Heart left ventricle (tissue), 16 donors: ENCODE measurements around the gene NABP2. TPM values are rescaled to one million over a fixed set of nuclear protein-coding genes. Genes with fewer than 3 reads are reported as not detected.
A peak's percentile ranks its signal among the peaks of the same experiment; 100 is the strongest.

ENCODE experiments used
- ATAC-seq, 4 donors: fragments of 200-7000 bp; cut with Tn5 transposase; one replicate each; pipeline ENCODE4 v1.9.1; 2020 to 2022; ENCODE audit warnings: moderate library complexity in 4 of 4, mild to moderate bottlenecking in 3 of 4, moderate number of reproducible peaks in 1 of 4
- DNase-seq, 5 donors: peaks; one replicate each; pipeline ENCODE4 v3.0.0-alpha.2; 2020
- H3K27ac ChIP-seq, 12 donors: fragments of 200-600 bp; sonication (generic) in 4 of 12; one replicate each; pipeline versions ENCODE4 v1.5.0 to v1.8.0; 2016 to 2022; ENCODE audit warnings: mild to moderate bottlenecking in 2 of 12
- H3K27me3 ChIP-seq, 9 donors: fragments of 200-600 bp; sonication (generic) in 2 of 9; one replicate each; pipeline versions ENCODE4 v1.5.1 to v1.8.0; 2016 to 2022; ENCODE audit warnings: mild to moderate bottlenecking in 3 of 9
- H3K36me3 ChIP-seq, 9 donors: fragments of 200-600 bp; sonication (generic) in 2 of 9; one replicate each; pipeline versions ENCODE4 v1.5.0 to v1.8.0; 2018 to 2022; ENCODE audit warnings: mild to moderate bottlenecking in 2 of 9
- H3K4me1 ChIP-seq, 12 donors: fragments of 200-600 bp; sonication (generic) in 4 of 12; one replicate each; pipeline versions ENCODE4 v1.5.0 to v1.8.0; 2016 to 2022; ENCODE audit warnings: mild to moderate bottlenecking in 3 of 12
- H3K4me3 ChIP-seq, 12 donors: fragments of 200-600 bp; sonication (generic) in 4 of 12; one replicate each; pipeline versions ENCODE4 v1.5.0 to v1.8.0; 2017 to 2022; ENCODE audit warnings: mild to moderate bottlenecking in 9 of 12, moderate library complexity in 4 of 12
- H3K9me3 ChIP-seq, 12 donors: fragments of 200-600 bp; sonication (generic) in 4 of 12; one replicate each; pipeline versions ENCODE4 v1.5.0 to v1.8.0; 2016 to 2022; ENCODE audit warnings: mild to moderate bottlenecking in 1 of 12
- CTCF ChIP-seq, 12 donors: fragments of 200-600 bp; sonication (generic) in 4 of 12; IDR thresholded peaks; one replicate each; pipeline versions ENCODE4 v1.5.0 to v1.8.0; 2018 to 2022; ENCODE audit warnings: antibody characterized with exemption in 12 of 12, mild to moderate bottlenecking in 5 of 12
- POLR2A ChIP-seq, 2 donors: fragments of 450-650 bp; IDR thresholded peaks; one replicate each; pipeline ENCODE4 v1.6.1; 2017; ENCODE audit warnings: antibody characterized with exemption in 2 of 2, mild to moderate bottlenecking in 2 of 2, moderate library complexity in 2 of 2
- WGBS, 4 donors: extraction: QIAGEN DNeasy Blood & Tissue Kit in 2 of 4; methylation state at CpG; one replicate each; pipeline versions ENCODE4 v1.1.5 to v1.1.7; 2013 to 2018; 5-methylcytosine and 5-hydroxymethylcytosine counted together
- intact Hi-C, 10 donors: fragments of 100-400 bp; cut with DNase I; formaldehyde crosslinking; loops; one replicate each; pipeline versions ENCODE4 v1.11.1 to v1.14.2; 2022
- long read RNA-seq, 3 donors: library from polyadenylated mRNA; unstranded; transcript quantifications; one replicate each; pipeline ENCODE4 v2.0.0, GENCODE V29; 2020 to 2021
- polyA plus RNA-seq, 2 donors: library from polyadenylated mRNA; stranded (reverse); fragments of 200-250 nt; gene quantifications; one replicate each; pipeline ENCODE4 v1.2.3, GENCODE V29; 2013
- total RNA-seq, 9 donors: library from RNA; depleted of rRNA in 2 of 9; stranded (reverse); fragments of >200 nt in 2 of 9; fragmentation: NEBNext Ultra II Directional in 3 of 9; extraction: Animal tissue kit (Norgen Biotek cat#: 25700) in 3 of 9; gene quantifications; one replicate each; pipeline versions ENCODE4 v1.1.0 to v1.2.4, GENCODE V29; 2016 to 2023
- donor health status: ischemic (EF 13 %, LVEDD 7.1; RV severe dilation, severe dysfunction).
- donor health status: healthy with polysubstance abuse.
- donor health status: DM: no; HTN: yes; CAD: no.
- donor health status: DM: no; HTN: no; CAD: no.
- donor health status: ischemic (EF 25% LVEDD 6.9; RV normal size, moderate dysfunction).
- donor health status: ischemic (EF 25% LVEDD 5.7; RV mildly dilated, moderate dysfunction).
- donor health status: healthy.
- donor health status: DM: yes; HTN: yes; CAD: no.
- donor health status: ischemic (EF 35%, LVEDD 5.7; RV mildly dilated, moderate dysfunction).
- donor health status: nonischemic (EF 11% LVEDD 7.7; RV severe dilation, severe dysfunction).
- donor health status: DM: yes; HTN: yes; CAD: no.
- donor health status: PGD.
- donor health status: ischemic (EF 29% LVEDD 5.4; RV normal size, mild dysfunction).
- donor health status: nonischemic (EF 23%, LVEDD 6.1; RV moderate dilation, normal function).

Gene NABP2
- total RNA-seq (10 to 100 TPM; 18.0 to 27.4 (median 20.7) TPM), polyA plus RNA-seq (10 to 100 TPM; 14.8 to 30.1 TPM)
- long read RNA-seq, donor 1, transcript NABP2-201 (7 exons, 1,417 nt): major isoform, 9 of 19 reads
- long read RNA-seq, donor 1, partial matches to known transcripts: 2 of 19 reads
- long read RNA-seq, donor 1, other reads (novel, unspliced or antisense): 4 of 19 reads
- long read RNA-seq, donor 2, transcript NABP2-203 (6 exons, 1,775 nt): minor isoform, 14 of 62 reads
- long read RNA-seq, donor 2, transcript NABP2-201 (7 exons, 1,417 nt): major isoform, 40 of 62 reads
- long read RNA-seq, donor 2, partial matches to known transcripts: 3 of 62 reads
- long read RNA-seq, donor 2, other reads (novel, unspliced or antisense): 2 of 62 reads
- long read RNA-seq, donor 3, partial matches to known transcripts: 0 of 6 reads
- long read RNA-seq, donor 3, other reads (novel, unspliced or antisense): 3 of 6 reads

- peaks cover 8 to 46% (median 37%) of the 10 kb centered on the region in 12 donors for H3K4me1 ChIP-seq
- TF ChIP-seq CTCF (IDR thresholded peaks at IDR 0.05): peak; percentile 66 to 98 (median 91)
- peak in 1 of 2 donors; percentile 55 for TF ChIP-seq POLR2A (IDR thresholded peaks at IDR 0.05)
- intact Hi-C loops: loop anchor here in 8 of 10 donors (1.0 to 10.0 kb wide), 10 partner anchors 31 to 241 kb away; partner anchors contain the start of genes ANKRD52 (in 6 of the 8), ZC3H10 (in 4 of the 8), ESYT1 (in 1 of the 8) and SMARCC2 (in 1 of the 8)
Observed at GRCh38 chr12:56224102-56224701, at the start of gene NABP2. NABP2 (plus strand) TSS chr12:56224342; CDS start chr12:56224857, 515 bp downstream.

GRCh38 chr12:56178347-56178746, 45.8 kb upstream of the NABP2 start:
- Histone ChIP-seq H3K9me3 (no peaks in the 10 kb centered on the region), H3K4me3 (no peak overlapping the region), H3K36me3 (peaks cover 3 to 100% (median 100%) of the 10 kb centered on the region in 9 donors), H3K4me1 (no peaks in the 10 kb centered on the region), H3K27ac (no peak overlapping the region), H3K27me3 (no peaks in the 10 kb centered on the region)
- intact Hi-C loops: no loop called here
- DNase-seq: no peak
- 80 to 91% (median 89%) methylated on average over 3 of the region's 3 CpGs for WGBS, 4 donors
- ATAC-seq: no peak
- TF ChIP-seq POLR2A (IDR thresholded peaks at IDR 0.05) (no peak), CTCF (IDR thresholded peaks at IDR 0.05) (no peak)

More at GRCh38 chr12:56224102-56224701, at the start of gene NABP2:
- ATAC-seq (peak; percentile 80 to 90 (median 85)), DNase-seq (peak; percentile 98 to 99 (median 99))
- Histone ChIP-seq H3K27ac (peak within 1 kb of the TSS; percentile 19 to 98 (median 92)), H3K9me3 (no peaks in the 10 kb centered on the region), H3K36me3 (peaks cover 0 to 23% (median 12%) of the 10 kb centered on the region in 9 donors), H3K4me3 (peak within 1 kb of the TSS; percentile 52 to 97 (median 66)), H3K27me3 (no peaks in the 10 kb centered on the region)
- 1 to 2% (median 1%) methylated on average over 15 to 41 of the region's 41 CpGs for WGBS, 4 donors

GRCh38 chr12:56186957-56187356, 37.2 kb upstream of the NABP2 start:
- Histone ChIP-seq H3K4me1 (peaks cover 0 to 30% (median 17%) of the 10 kb centered on the region in 12 donors), H3K36me3 (peaks cover 3 to 56% (median 50%) of the 10 kb centered on the region in 9 donors), H3K9me3 (no peaks in the 10 kb centered on the region), H3K4me3 (peak overlapping the region in 3 of 12 donors; percentile 64 to 99 (median 82)), H3K27me3 (no peaks in the 10 kb centered on the region), H3K27ac (peak overlapping the region in 2 of 12 donors; percentile 86 to 98)
- WGBS, 4 donors: 32 to 58% (median 43%) methylated on average over 2 of the region's 2 CpGs
- ATAC-seq: no peak
- TF ChIP-seq CTCF (IDR thresholded peaks at IDR 0.05) (no peak), POLR2A (IDR thresholded peaks at IDR 0.05) (no peak)
- DNase-seq: no peak
- intact Hi-C loops: loop anchor here in 2 of 10 donors (5.0 to 10.0 kb wide), 2 partner anchors 35 to 142 kb away; partner anchors contain the start of genes NABP2 (in 1 of the 2), RNF41 (in 1 of the 2) and RPS26 (in 1 of the 2)
